HTERT RPE-1 (cell line): Measurements from ENCODE around the gene MAP1LC3A.
"Not testable (repeated sequence)": the region's sequence is repeated elsewhere in the genome, so short reads cannot be mapped to it uniquely, and the experiment has no call there.

Experiments
- in situ Hi-C: fragments of 300-500 bp; cut with MboI; formaldehyde crosslinking; loops from 4 replicates; pipeline ENCODE4 v1.14.3; 2020; ENCODE audit warnings: low sequenced_read_pairs

Gene MAP1LC3A

DNA sequence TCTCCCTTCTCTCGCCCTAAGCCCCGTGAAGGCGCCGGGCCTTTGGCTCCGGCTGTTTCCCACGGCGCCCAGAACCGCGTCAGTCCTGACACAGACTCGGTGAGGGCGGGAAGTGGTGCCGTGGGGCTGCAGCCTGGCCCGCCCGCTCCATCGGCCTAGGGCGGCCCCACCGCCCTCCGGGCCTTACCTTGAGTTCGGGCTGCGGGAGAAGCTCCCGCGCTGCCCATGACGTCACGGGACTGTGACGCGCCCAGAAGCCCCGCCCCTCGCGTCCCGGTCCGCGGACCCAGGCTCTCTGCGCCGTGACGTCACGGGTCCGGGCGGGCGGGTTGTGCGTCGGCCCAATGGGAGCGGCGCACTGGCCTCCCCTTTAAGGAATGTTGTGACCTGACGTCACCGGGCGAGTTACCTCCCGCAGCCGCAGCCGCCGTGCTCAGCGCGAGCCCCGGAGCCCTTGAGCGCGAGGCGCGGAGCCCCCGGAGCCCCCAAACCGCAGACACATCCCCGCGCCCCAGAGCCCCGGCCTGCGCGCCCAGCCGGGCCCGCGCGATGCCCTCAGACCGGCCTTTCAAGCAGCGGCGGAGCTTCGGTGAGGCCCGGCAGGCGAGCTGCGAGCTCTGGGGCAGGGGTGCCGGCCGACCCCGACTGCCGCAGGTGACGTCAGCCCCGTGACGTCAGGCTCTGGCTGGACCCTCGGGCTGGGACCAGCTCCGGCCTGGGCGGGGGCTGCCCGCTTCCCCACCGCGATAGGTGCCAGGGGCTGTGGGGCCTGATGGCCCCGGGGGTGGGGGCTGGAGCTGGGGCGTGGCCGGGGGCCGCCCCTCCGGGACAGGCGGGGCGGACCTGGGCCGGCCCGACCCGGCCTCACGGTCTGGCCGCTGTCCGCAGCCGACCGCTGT is at the start of gene MAP1LC3A:
Gene MAP1LC3A (plus strand): TSS at position 399 of the 899 bp plus-strand sequence. CDS start 151 bp downstream, at position 550.
- in situ Hi-C loops, result no loop called here

DNA sequence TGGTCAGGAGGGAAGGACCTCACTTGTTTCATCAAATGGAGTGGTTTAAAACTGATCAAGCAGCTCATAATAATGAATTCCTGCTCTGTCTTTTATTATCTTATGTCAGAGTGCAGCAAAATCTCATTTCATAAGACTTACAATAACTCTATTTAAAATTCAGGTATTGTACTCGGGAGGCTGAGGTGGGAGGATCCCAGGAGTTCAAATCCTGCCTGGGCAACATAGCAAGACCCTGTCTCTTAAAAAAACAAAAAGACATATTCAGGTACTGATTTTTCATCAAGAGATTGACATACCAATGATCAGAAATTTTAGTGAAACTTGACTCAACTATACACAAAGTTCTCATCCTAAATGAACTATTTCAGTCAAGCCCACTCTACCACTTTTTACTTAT is 47.9 kb upstream of the MAP1LC3A start:
- in situ Hi-C loops, result no loop called here

DNA sequence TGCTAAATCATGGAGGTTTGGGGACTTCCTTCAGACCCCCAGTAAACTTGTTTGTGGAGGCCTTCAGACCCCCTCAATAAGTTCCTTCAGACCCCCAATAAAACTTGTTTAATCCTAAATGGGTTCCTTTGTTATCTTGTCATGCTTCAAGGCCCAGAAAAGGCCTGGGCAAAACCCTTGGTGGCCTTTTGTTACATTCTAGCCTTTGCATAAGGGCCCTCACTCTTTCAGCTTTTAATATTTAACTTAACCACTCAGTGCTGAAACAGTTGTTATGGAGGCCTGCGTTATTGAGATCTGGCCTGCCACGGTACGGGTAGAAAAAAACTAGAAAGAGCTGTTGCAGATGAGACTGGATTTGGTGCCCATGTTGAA is 46.6 kb upstream of the MAP1LC3A start:
- in situ Hi-C loops, result no loop called here

DNA sequence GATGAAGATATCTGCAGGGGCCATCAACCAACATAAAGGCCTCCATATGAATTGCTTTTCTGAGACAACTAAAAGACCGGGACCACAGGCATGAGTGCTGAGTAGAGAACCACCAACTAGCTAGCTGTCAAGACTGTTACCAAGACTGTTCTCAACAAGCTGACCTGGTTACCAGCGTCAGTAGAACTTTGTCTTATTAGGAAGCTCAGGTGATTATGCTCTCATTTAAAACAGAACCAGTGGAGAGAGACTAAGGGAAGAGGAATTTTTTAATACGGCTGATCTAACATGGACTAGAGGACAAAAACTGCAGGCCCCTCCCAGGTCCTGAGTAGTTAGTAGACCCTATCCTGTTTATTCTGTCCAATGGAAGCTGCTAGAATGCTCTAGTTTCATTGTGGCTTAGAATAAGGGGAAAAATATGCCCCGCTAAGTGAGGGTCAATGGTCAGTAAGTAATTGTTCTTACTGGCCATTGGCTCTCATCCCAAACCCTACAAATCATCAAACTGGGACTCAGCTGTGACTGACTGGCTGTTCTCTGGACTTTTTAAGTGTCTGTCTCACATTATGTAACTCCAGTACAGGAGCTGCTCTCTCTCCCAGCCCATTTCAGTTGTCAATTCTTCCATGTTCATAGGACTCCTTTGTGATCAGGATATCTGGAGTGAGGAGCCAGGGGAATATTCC is 46.1 kb upstream of the MAP1LC3A start:
- in situ Hi-C loops, result no loop called here

DNA sequence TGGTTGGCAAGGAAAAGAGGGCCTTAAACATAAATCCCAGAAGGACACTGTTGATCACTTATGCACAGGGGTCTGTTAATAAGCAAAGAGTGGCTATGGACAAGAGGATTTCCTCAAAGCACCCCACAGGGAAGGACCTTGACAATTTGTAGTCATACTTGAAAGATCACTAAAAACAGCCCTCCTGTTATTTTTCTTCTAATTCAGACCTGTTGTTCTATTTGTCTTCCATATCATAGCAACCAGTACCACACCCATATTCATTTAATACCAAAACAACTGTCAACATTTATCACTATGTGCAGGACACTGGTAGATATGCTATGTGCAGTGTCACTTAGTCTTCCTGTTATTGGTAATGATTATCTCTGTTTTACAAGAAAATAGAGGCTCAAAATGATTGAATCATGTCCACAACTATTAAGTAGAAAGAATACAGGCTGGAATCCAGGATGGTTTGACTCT is 45.5 kb upstream of the MAP1LC3A start:
- in situ Hi-C loops, result no loop called here

DNA sequence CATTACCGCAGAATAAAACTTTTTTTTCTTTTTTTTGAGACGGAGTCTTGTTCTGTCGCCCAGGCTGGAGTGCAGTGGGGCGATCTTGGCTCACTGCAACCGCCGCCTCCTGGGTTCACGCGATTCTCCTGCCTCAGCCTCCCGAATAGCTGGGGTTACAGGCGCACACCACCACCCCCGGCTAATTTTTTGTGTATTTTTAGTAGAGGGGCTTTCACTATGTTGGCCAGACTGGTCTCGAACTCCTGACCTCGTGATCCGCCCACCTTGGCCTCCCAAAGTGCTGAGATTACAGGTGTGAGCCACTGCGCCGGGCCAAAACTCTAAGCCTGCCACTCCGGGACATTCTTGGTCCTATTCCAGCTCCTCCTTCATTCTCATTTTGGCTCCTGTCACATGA is 44.5 kb upstream of the MAP1LC3A start:
- in situ Hi-C loops, result not testable (repeated sequence)

DNA sequence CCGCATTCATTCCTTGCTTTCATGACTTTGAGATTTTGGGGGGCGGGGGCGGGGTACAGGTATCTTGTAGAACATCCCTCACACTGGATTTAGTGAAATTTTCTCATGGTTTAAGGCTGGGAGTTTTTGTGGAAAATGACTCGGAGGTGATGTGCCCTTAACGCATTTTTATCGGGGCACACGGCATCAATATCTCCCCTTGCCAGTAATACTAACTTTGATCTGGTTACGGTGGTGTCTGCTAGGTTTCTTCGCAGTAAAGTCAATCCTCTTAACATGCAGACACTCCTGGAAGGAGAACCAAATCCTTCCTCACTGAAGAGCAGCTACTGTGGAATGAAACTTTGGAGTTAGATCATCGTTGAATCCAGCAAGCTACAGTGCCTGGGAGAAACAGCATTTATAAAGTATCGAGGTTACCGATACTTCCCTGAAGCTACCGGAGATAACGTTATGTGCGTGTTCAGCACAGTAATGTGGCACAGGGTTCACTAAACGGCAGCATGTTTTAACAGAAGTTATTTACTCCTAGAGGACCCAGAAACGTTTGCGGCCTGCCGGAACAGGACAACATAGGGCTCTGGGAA is 43.5 kb upstream of the MAP1LC3A start:
- in situ Hi-C loops, result no loop called here

DNA sequence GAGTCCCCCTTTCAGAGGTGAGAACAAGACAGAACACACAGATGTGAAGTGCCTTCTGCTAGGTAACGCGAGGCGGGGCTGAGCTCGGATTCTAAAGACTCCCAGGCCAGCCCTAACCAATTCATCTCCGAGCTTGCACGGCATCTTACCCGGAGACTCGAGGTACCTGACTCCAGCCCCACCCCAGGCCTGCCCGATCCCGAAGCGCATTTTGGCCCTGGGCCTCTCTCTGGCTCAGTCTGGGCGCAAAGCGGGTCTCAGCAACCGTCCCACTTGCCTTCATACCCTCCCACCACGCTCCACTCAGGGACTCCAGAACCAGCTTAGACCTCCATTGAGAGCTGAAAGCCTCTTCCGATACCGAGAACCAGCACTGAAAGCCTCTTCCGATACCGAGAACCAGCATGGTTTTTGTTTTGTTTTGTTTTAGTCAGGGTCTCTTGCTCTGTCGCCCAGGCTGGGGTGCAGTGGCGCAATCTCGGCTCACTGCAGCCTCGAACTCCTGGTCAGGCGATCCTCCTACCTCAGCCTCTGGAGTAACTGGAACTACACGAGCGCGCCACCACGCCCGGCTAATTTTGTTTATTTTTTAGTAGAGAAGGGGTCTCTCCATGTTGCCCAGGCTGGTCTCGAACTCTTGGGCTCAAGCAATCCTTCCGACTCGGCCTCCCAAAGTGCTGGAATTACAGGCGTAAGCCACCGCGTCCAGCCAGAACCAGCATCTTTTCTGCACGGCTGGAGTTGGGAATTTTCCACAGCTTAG is 42.9 kb upstream of the MAP1LC3A start:
- in situ Hi-C loops, result no loop called here

DNA sequence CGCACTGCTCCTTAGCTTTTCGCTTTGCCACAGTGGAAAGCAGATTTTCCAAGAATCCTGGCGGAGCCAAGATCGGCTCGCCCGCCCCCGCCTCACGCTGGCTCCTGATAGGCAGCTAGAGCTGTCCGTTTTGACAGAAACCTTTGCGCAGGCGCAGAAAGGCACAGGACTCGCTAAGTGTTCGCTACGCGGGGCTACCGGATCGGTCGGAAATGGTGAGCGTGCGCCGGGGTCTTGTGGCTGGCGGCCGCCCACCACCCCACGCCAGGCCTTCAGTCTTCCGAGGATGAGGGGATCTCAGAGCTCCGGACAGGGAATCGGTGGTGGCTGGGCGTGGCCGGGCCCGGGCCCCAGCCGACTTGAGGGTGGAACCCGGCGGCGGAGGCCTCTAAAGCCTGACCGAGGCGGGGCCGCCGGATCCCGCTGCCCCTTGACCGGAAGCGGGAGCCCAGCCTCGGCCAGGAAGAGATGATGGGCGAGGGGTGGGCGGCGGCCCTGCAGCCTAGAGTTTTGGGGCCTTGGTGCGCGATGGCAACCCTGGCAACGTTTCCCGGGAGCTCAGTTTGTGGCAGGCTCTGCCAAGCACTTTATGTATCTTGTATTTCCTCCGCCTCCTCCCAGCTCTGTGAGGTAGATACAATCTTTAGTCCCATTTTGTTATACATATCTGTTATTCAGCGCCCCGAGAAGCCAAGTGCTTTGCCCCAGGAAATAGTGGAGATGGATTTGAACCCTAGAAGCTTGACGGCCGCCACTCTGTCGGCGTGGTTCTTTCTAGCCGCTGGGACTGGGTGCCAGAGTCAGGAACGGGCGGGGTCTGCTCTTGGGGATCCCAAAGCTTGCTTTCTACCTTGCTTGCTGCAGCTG is 42.0 kb upstream of the MAP1LC3A start, which contains the start of gene DYNLRB1:
Gene DYNLRB1 (plus strand): TSS at position 176 of the 867 bp plus-strand sequence. CDS start 37 bp downstream, at position 213.
- in situ Hi-C loops, result no loop called here

DNA sequence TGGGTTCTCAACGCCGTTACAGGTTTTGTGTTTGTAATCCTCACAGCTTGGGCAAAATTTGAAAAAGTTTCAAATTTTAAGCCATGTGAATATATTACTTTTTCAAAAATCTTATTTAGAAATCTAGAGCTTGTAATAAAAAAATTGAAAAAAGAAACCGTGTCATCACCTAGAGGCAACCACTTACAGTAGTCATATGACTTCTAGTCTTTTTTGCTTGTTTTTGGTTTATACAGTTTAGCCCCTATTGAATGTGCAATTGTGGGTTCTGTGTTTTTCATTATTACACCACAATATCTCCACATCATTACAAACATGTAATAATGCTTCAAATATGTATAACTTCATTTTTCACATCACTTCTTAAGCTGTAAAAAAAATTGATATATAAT is 41.4 kb upstream of the MAP1LC3A start:
- in situ Hi-C loops, result no loop called here

DNA sequence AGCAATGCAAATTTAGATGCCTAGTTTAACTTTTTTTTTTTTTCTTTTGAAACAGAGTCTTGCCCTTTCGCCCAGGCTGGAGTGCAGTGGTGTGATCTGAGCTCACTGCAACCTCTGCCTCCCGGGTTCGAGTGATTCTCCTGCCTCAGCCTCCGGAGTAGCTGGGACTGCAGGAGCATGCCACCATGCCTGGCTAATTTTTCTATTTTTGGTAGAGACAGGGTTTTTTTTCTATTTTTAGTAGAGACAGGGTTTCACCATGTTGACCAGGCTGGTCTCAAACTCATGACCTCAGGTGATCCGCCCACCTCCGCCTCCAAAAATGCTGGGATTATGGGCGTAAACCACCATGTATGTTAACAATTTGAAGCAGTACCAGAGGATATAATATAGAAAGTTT is 39.7 kb upstream of the MAP1LC3A start:
- in situ Hi-C loops, result not testable (repeated sequence)

DNA sequence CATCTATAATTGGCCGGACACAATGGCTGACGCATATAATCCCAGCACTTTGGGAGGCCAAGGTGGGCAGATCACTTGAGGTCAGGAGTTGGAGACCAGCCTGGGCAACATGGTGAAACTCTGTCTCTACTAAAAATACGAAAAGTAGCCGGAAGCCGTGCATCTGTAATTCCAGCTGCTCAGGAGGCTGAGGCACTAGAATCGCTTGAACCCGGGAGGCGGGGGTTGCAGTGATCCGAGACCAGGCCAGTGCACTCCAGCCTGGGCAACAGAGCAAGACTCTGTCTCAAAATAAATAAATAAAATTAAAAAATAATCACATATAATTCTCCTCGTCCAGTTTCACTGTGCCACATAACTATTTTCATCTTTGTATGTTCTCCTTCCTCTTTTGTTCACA is 38.7 kb upstream of the MAP1LC3A start:
- in situ Hi-C loops, result not testable (repeated sequence)

DNA sequence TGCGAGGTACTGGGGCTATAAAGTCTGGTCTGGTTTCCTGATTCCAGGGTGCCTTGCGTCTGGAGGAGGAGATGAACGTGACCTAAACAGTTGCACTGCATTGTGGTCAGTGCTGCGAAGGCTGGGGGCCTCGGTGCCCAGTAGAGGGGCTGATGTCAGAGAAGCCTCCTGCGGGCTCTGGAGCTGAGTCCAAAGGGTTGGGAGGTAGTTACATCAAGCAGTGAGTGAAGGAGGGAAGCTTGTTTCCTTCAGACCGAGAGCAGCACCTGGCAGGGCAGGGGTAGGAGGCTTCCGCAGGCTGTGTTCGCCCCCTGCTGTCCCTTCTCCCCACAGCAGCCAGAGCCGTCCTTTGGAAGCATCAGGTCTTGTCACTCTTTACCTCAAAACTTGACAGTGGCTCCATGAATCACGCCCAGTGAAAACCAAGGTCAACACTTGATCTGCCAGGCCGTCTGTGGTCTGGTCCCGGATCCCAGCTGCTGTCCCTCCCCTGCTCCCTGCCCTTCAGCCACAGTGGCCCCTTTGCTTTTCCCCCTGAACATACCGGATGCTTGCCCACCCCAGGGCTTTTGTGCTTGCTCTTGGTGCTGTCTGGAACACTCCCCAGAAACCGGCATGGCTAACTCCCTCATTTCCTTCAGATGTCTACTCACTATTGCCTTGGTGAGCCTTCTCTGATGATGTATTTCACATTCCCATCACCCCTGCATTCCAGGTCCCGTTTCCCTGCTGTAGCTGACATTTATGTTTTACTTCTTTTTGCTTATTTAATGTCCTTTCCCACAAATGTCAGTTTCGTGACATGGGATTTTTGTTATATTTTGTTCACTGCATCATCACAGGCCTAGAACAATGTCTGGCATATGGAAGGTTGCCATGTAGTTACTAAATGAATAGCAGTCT is 35.3 kb upstream of the MAP1LC3A start:
- in situ Hi-C loops, result no loop called here

DNA sequence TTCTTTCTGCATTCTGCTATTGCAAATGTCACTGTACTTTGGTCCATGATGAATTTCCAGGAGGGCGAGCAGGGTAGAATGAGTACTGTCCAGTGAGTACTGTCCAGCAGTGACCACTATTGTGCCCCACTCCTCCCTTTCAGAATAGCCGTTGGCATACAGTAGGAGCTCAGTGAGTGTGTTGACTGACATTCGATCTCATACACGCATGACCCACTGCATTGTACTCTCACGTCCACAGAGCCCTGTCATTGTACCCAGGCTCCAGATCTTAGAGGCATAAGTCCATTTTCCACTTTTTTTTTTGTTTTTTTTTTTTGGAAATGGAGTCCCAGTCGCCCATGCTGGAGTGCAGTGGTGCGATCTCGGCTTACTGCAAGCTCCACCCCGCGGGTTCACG is 34.1 kb upstream of the MAP1LC3A start:
- in situ Hi-C loops, result no loop called here

DNA sequence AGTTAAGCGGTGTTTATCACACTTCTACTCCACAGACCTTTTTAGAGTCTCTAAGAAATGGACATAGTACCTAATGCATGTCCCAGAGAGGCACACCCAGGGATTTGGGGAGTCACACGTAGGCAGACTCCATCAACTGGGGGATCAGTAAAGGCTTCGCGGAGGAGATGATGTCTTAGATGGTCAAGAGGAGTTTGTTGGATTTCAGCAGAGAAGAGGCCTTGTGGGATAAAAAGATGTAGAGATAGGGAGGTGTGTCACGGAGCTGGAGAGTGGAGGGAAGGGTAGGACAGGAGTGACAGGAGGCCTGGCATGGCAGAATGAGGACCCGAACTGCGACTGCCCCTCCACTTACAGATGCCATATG is 33.2 kb upstream of the MAP1LC3A start:
- in situ Hi-C loops, result no loop called here

DNA sequence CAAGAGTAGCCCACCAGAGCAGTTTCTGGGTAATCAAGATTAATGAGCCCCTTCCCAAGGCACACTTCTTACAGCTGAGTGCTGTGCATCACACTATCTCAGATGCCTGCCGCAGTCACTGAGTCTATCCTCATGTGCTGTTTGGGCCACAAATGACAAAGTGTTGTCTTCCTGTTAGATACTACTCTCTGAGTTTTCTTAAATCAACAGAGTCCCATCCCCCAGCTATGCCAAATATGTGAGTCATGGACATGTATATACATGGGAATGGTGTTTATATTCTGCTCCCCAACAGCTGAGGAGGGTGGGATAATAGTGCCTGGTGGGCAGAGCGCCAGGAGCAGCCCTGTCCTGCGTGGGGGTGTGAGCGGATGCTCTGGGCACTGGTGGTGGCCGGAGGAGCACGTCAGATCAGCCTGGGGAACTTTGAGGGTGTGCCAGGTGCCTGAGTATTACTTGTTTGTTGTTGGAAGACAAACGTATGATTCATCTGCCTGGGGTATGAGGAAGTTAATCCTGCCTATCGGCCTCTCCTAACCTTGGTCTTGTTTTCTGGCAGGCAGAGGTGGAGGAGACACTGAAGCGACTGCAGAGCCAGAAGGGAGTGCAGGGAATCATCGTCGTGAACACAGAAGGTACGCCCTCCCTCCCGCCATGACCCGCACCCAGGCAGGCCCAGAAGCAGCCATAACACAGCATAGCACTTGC is 32.7 kb upstream of the MAP1LC3A start:
- in situ Hi-C loops, result no loop called here

DNA sequence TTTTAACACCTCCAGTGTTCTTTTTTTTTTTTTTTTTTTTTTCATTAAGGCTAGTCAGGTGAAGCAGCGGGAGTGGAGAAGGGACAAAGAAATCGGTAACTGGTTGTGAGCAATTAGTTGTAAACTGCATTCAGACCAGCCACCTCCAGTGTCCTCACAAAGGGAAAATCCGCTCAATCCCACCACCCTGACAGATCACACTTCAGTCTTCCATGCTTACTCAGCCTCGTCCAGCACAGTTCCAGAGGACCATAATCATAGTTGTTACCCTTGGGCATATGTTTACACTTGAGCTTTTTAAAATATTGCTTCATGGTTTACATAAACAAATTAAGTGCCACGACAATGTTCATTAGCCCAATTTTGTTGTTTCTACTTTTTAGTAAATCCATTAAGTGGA is 32.1 kb upstream of the MAP1LC3A start:
- in situ Hi-C loops, result no loop called here

DNA sequence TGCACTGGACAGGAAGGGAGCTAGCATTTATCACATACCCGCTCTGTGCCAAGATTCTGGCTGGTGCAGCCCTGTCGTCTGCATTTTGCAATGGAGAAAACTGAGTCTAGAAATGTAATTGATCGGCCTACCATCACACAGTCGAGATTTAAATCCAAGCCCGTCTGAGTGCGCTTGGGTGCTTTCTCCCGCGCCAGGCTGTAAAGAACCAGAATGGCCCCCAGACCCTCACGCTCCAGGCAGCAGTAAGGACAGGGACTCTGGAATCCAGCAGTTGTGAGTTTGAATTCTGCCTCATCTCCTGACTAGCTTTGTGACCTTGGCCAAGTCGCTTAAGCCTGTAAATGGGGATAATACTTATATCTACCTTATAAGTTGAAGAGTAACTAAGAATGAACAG is 31.5 kb upstream of the MAP1LC3A start:
- in situ Hi-C loops, result no loop called here
